ENCODE data around the gene RASGRP2.

RASGRP2 gene

GRCh38 chr11:64722141-64723065 lies 21.5 kb downstream of the RASGRP2 start:
- in situ Hi-C loops (cut with HindIII; ENCODE audit: low sequenced_read_pairs): no loop called here

GRCh38 chr11:64721359-64721699 lies 22.6 kb downstream of the RASGRP2 start:
- in situ Hi-C loops (cut with HindIII; ENCODE audit: low sequenced_read_pairs): no loop called here

GRCh38 chr11:64720640-64721358 lies 23.1 kb downstream of the RASGRP2 start:
- in situ Hi-C loops (cut with HindIII; ENCODE audit: low sequenced_read_pairs): no loop called here

GRCh38 chr11:64720167-64720566 lies 23.8 kb downstream of the RASGRP2 start:
- in situ Hi-C loops (cut with HindIII; ENCODE audit: low sequenced_read_pairs): no loop called here

GRCh38 chr11:64719406-64719805 lies 24.5 kb downstream of the RASGRP2 start:
- in situ Hi-C loops (cut with HindIII; ENCODE audit: low sequenced_read_pairs): loop anchor here (5.0 kb wide), 1 partner anchor 33 kb away; no protein-coding TSS in a partner anchor

GRCh38 chr11:64718780-64719124 lies 25.2 kb downstream of the RASGRP2 start:
- in situ Hi-C loops (cut with HindIII; ENCODE audit: low sequenced_read_pairs): loop anchor here (5.0 kb wide), 1 partner anchor 34 kb away; no protein-coding TSS in a partner anchor

GRCh38 chr11:64718084-64718779 lies 25.7 kb downstream of the RASGRP2 start:
- in situ Hi-C loops (cut with HindIII; ENCODE audit: low sequenced_read_pairs): loop anchor here (5.0 kb wide), 1 partner anchor 34 kb away; no protein-coding TSS in a partner anchor

- in situ Hi-C loops (cut with HindIII; ENCODE audit: low sequenced_read_pairs): loop anchor here (5.0 kb wide), 1 partner anchor 35 kb away; no protein-coding TSS in a partner anchor
Measured at GRCh38 chr11:64717268-64717578, 26.7 kb downstream of the RASGRP2 start.

- in situ Hi-C loops (cut with HindIII; ENCODE audit: low sequenced_read_pairs): loop anchor here (5.0 kb wide), 1 partner anchor 36 kb away; no protein-coding TSS in a partner anchor
Measured at GRCh38 chr11:64716473-64717267, 27.3 kb downstream of the RASGRP2 start.

- in situ Hi-C loops (cut with HindIII; ENCODE audit: low sequenced_read_pairs): loop anchor here (5.0 kb wide), 1 partner anchor 36 kb away; no protein-coding TSS in a partner anchor
Measured at GRCh38 chr11:64715756-64716472, 28.0 kb downstream of the RASGRP2 start.

GRCh38 chr11:64715110-64715509 lies 28.8 kb downstream of the RASGRP2 start:
- in situ Hi-C loops (cut with HindIII; ENCODE audit: low sequenced_read_pairs): loop anchor here (5.0 kb wide), 1 partner anchor 37 kb away; no protein-coding TSS in a partner anchor

GRCh38 chr11:64714666-64715065 lies 29.3 kb downstream of the RASGRP2 start:
- in situ Hi-C loops (cut with HindIII; ENCODE audit: low sequenced_read_pairs): loop anchor here (5.0 kb wide), 1 partner anchor 38 kb away; no protein-coding TSS in a partner anchor

- in situ Hi-C loops (cut with HindIII; ENCODE audit: low sequenced_read_pairs): no loop called here
Measured at GRCh38 chr11:64713781-64714363, 30.1 kb downstream of the RASGRP2 start.

GRCh38 chr11:64713016-64713707 lies 30.8 kb downstream of the RASGRP2 start:
- in situ Hi-C loops (cut with HindIII; ENCODE audit: low sequenced_read_pairs): no loop called here

GRCh38 chr11:64712430-64713015 lies 31.4 kb downstream of the RASGRP2 start:
- in situ Hi-C loops (cut with HindIII; ENCODE audit: low sequenced_read_pairs): no loop called here

- in situ Hi-C loops (cut with HindIII; ENCODE audit: low sequenced_read_pairs): no loop called here
Measured at GRCh38 chr11:64711956-64712362, 32.0 kb downstream of the RASGRP2 start.

- in situ Hi-C loops (cut with HindIII; ENCODE audit: low sequenced_read_pairs): no loop called here
Measured at GRCh38 chr11:64711138-64711955, 32.6 kb downstream of the RASGRP2 start.

Measured in endothelial cell of hepatic sinusoid (primary cell).